Stimulated activated CD8-positive, alpha-beta memory T cell treated with anti-CD3 and anti-CD28 coated beads, Interleukin-12 subunit alpha, Interleukin-12 subunit beta, amount 100 ng/mL, for 24 hours (primary cell): ENCODE measurements around the gene MRPS18C.
A peak's percentile ranks its signal among the peaks of the same experiment; 100 is the strongest.
"Not testable (repeated sequence)": the region's sequence is repeated elsewhere in the genome, so short reads cannot be mapped to it uniquely, and the experiment has no call there.

ENCODE experiments used
- DNase-seq: peaks from one replicate; pipeline ENCODE4 v3.0.0-alpha.2; 2020; ENCODE audit errors: extremely low read depth

MRPS18C gene

DNA sequence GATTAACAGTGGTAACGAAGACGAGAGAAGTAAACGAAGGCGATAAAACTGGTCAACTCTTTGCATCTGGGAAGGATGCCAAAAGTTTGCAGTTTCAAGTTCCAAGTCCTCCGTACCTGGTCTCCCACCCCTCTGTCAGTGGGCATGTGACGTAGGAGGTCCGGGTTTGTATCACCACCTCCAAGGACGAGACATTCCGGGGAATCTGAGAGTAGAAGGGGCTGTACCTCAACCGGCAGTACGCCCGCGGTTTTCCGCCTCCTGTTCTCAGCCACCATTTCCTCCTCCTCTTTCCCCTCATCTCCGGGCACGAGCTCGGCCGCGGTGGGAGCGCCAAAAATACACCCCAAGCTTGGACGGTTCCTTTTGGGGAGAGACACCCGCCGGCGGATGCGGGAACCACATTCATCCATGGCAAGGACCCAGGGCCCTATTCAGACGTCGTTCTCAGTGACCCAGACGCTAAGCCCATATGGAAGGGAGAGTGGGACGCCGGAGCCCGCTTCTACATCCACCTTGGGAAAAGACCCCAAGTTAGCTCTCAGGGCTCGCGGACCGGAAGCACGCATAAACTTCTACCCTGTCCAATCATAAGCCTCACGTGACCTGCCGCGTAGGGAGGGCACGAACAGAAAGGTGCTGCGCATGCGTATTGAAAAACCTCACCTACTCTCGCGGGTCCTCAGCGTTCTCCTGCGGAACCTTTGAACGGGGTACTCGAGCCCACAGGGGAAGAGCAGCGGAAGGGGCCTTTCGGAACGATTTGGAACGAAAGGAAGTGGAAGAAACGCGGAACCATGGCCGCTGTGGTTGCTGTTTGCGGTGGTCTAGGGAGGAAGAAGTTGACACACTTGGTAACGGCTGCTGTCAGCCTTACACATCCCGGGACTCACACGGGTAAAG, at the start of gene MRPS18C, which contains the start of gene HELQ:
Gene MRPS18C (plus strand): TSS at position 778 of the 903 bp plus-strand sequence. CDS start 20 bp downstream, at position 798.
Gene HELQ (minus strand): TSS at position 543 of the 903 bp plus-strand sequence. CDS start 130 bp downstream, at position 413.
- peak; percentile 88 for DNase-seq

DNA sequence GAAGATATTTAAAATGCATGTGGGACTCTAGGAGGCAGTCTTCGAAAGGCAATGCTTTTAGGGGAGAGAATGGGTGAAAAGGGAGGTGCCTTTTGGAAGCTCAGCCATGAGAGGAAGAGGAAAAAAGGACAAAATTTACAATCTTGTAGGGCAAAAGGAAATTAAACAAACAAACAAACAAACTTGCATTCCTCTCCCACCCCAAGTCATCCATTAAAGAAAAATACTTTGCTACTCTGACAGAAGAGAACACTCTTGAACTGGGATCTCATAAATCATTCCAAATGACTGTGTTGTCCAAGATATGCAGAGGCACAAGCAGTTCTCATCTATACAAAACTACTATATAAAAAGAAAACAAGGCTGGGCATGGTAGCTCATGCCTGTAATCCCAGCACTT, 47.0 kb upstream of the MRPS18C start:
- no peak for DNase-seq

DNA sequence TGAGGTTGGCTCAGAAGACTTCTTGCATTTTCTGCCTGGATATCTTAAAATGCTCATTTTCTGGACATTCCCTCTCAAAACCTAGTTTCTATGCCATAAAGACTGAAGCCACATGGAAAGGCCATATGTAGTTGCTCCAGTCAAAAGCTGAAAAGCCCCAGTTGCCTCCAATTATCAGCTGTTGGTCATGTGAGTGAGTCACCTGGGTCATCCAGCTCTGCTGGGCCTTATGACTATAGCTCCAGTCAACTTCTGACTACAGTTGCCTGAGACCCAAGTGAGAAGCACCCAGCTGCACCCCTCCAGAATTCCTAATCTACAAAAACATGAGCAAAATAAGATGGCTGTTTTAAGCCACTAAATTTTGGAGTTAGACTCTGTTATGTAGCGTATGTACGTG, 42.2 kb upstream of the MRPS18C start:
- DNase-seq: no peak

DNA sequence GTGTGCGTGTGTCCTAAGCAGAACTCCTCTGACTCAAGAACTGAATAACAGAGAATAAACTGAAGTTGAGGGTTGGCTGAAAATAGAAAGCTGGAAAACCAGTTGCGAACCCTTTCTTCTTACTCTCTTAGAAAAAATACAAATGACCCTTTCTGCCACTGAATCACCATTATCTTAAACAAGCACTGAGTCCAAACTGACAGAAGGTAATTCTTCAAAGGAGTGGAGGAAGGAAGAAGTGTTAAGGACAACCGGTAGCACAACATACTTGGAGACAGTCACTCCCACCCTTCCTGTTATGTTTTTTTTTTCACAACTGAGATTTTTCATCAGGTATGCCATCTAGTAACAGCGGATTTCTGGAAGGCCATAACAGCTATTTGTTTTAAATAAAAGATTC, 38.3 kb upstream of the MRPS18C start:
- no peak for DNase-seq

DNA sequence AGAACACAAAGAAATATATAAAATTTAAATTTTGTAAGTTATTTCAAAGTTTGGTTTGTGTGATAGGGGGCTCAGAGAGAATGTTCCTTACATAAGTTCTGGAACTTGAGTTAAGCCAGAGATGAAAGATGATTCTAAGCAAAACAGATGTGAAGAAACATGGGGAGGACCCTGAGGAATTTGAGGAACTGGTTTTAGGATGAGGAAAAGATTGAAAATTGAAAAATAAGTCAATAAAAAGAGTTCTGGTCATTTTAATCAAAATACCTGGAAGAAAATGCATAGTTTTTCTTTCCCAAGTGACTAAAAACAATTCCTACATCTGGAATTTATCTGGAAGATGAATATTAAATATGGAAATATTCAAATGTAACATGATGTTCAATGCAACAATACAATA, 37.6 kb upstream of the MRPS18C start:
- DNase-seq: no peak

DNA sequence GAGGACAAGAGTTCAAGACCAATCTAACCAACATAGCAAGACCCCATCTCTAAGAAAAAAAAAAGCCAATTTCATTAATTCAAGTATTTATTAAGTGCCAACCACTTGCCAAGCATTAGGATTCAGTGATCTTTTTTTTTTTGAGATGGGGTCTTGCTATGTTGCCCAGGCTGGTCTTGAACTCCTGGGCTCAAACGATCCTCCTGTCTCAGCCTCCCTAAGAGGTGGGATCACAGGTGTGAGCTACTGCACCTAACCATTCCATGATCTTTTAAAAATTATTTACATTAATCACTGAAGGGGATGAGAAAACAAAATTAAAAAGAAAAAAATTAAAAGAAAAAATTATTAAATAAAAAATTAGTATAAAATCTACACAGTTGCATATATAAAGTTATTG, 24.7 kb upstream of the MRPS18C start:
- no peak for DNase-seq

DNA sequence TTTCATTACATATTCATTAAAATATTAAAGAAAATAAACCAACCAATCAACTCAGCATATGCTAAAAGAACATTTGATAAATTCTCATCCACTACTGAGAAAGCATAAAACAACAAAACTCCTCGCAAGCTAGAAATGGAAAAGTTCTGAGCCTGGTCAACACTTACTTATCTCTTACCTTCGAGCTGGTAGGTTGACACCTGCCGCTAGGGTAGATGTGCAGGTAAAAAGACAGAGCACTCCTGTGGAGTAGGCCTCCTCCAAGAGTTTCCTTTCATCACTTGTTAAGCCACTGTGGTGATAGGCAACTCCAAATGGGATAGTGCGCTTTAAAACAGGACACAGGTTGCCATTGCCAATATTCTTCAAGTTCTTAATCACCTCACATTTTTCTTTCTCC, 19.2 kb upstream of the MRPS18C start:
- DNase-seq: no peak

DNA sequence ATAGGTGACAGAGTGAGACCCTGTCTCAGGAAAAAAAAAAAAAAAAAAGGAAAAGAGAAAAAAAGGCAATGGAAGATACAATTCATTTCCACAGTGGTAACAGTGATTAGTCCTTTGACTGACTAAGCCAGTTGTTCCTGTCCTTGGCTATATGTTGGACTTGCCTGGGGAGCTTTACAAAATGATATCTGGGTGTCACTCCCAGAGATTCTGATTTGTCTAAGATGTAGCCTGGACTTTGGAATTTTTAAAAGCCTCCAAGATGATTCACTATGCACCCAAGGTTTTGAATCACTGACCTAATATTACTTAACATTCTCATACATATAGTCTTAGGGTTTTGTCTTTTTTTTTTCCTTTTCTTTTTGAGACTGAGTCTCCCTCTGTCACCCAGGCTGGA, 17.1 kb upstream of the MRPS18C start:
- no peak for DNase-seq

DNA sequence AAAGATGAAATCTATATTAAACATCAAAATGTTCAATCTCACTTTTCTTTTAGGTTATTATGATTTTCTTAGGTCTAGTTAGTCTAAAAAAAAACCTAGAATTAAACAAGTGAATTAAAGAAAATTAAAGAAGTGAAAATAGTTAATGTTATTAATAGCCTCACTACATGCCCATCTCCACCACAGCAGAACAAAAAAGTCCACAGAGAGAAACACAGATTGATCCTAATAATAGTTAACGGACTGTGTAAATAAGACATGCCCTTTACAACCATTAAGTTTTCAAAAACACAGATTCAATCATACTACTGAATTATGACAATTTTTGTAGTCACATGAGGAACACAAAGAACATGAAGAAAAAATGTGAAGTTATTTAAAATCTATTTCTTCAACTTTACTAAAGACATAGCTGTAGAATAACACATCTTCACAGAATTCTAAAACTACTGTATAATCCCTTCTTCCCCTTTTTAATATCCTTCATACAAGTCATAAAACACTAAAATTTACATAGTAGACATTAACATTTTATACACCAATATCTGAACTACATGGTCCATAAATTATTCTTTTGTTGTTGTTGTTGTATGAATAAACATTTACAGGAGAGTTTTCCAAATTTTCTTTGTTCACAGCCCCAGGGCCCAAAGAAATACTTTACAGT, 15.6 kb upstream of the MRPS18C start:
- no peak for DNase-seq

DNA sequence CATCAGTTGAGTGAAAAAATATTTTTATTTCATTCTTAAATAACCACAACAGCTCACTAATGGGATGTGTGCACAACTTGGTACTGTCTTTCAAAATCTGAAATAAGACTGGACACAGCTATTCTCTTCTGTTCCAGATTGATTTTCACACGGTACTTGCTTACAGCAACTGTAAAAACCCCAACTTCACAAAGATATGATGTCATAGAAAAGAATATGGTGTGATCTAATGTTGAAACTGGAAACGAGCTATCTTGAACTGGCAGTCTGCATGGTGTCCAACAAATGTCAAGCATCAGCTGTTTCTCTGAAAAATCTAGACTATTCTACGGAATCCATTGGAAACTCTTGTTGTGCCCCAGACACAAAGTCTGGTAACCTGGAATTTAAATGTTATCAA, 15.0 kb upstream of the MRPS18C start:
- DNase-seq: no peak

DNA sequence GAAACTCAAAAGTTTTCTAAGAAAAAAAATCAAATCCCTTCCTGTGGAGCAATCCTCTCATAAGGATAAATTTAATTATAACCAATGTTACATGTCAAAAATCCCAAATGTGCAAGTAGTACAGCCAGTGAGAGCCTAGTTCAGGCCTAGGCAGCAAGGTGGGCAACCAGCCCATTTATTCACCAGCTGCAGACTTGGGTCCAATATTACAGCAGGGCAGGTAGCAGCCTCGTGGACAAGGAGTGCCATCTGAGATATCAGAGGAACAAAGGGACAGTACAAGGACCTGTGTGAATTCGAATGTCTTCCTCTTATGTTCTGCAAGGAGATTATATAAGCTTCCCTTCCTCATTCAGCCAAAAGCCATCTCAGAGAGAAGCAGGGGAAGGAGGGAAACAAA, 6.8 kb upstream of the MRPS18C start:
- DNase-seq: no peak

DNA sequence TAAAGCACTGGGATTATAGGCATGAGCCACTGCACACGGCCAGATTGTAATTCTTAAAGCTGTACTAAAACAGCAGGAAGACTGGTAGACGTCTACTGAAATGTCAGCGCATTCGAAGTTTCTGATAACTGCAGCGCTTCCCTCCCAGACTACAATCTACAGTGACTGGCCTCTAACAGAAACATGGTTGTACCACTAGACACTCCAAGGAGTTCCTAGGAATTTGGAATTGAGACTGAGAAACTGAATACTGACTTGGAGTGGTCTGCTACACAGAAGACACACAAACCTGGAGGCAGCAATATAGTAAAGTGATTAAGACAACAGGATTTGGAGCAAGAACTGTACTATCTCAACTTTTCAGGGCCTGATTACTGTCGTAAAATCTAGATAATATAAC, 1.2 kb upstream of the MRPS18C start:
- no peak for DNase-seq

DNA sequence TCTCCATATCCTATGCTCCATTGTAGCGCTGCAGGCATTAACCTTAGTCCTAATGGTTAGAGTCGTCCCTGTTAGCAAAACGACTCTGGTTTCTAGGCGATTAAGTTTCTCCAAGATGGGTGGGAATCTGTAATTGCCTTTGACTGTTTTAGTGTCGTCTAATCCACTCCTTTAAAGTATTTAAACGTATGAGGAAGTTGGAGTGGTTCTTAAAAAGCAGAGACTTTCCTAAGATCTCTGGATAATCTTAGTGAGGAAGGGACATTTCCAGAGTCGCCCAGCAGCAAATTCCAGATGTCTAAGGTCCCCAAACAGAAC, 285 bp downstream of the MRPS18C start:
- DNase-seq: no peak

DNA sequence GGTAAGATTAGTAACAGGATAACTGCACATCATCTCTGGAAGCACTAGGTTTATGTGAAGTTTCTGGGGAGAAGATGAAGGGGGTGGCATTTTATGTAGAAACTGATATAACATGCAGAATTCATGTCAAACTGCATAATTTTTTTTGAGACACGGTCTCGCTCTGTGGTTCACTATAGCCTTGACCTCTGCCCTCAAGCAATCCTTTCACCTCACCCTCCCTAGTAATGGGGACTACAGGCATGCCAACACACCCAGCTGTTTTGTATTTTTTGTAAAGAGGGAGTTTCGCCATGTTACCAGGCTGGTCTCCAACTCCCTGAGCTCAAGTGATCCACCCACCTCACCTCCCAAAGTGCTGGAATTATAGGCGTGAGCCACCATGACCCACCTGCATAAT, 17.6 kb downstream of the MRPS18C start:
- DNase-seq: no peak

DNA sequence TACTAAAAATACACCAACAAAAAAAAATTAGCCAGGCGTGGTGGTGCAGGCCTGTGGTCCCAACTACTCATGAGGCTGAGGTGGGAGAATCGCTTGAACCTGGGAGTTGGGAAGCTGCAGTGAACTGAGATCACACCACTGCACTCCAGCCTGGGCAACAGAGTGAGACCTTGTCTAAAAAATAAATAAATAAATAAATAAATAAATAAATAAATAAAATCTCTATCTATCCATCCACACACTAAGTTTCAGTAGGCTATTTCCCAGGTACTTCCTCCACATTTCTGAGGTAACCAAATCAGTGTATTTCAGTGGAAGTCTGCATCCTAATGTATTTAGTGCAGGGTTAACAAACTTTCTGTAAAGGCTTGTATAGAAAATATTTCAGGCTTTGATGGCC, 18.1 kb downstream of the MRPS18C start:
- no peak for DNase-seq

DNA sequence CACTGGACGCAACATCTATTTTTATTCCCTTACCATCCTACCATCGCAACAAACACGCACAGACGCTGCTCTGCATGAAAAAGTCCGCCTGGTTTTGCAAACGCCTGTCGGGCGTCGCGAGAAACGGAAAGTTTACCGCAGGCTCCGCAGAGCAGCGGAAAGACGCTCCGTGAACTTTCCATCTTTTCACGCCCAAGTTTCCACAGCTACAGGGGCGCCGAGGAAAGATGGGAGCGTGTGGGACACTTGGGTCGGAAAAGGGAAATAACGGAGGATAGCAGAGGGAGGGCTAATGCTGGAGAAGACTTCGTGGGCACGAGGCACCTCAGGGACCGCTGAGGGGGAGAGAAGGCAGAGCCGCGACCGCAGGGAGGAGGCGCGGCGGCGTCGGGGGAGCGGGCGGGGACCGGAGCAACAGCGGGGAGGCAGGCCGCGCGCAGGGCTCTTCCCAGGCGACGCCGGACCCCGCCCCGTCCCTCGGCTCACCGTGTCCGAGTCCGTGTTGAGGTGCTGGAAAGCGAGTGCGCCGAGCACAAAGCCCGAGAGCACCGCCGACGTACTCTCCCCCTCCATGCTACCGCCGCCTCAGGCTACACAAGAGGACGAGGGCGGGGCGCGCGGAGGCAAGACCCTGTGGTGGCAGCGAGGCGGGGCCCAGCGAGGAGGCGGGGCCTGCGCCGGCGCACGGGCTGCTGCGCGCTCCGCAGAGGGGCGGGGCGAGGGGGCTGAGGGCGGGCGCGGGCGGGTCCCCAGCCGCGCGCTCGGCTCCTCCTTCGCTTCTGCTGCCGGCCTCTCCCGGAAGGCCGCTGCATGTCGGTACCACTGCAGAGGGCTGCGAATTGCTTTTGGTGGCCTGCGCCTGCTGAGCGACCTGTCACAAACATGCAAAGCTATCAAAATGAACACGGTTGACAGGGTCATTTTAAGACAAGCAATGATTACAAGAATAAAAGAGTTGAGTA, 28.9 kb downstream of the MRPS18C start, which contains the start of gene ABRAXAS1:
Gene ABRAXAS1 (minus strand): TSS at position 601 of the 962 bp plus-strand sequence. CDS start 28 bp downstream, at position 573.
- peak; percentile 89 for DNase-seq

DNA sequence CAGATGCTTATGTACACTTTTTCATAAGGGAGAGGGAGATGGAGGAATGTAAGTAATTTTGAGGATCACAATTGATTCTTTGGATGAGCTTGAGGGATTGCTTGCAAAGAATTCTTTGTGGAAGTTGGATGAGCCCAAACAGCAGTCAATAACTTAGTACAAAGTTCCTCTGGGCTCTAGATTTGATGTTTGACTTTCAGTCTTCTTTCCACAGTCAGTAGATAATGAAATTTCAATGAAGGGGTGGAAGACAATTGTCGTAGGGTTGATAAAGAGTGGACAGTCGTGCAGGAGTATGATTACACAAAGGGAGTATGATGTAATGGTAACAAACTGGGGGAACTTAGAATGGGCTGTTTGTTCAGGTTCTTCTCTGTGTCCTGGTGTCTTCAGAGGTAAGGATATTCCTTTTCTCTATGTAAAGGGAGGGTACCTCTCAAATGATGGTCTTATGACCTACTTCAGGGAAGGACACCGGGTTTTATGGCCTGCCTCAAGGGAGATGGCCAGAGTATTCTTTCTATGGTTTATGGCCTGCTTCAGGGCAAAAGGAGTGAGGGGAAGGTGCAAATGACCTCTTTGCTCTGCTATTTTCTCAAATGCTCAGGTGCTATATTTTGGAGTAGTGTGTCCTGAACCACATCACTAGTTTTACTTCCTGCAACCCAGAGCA, 30.7 kb downstream of the MRPS18C start:
- DNase-seq: no peak

DNA sequence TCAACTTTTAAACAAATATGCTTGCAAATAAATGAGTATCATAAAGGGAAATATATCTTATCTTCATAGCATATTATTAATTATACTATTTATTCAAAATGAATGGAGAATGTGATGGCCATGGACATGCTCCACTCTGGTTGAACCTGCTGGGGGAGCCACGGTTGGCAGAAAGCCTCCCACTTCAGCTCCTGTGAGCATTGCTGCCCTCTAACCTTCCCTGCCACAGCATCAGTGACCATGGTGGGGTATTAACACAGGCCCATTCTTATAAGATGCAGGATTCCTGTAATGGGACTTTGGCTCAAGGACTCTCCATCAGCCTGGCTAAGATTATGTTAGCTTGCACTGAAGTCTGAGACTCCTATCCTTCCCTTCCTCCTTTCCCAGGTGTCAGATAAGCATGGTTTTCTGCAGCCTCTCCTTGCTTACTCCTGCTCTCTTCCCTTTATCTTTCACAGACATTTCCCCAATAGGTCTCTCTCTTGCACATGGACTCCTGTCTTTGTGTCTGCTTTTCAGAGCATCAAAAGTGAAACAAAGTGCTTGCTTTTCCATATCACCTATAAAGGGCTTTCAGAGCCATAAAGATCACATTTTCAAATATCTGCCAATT, 34.0 kb downstream of the MRPS18C start:
- DNase-seq: no peak

DNA sequence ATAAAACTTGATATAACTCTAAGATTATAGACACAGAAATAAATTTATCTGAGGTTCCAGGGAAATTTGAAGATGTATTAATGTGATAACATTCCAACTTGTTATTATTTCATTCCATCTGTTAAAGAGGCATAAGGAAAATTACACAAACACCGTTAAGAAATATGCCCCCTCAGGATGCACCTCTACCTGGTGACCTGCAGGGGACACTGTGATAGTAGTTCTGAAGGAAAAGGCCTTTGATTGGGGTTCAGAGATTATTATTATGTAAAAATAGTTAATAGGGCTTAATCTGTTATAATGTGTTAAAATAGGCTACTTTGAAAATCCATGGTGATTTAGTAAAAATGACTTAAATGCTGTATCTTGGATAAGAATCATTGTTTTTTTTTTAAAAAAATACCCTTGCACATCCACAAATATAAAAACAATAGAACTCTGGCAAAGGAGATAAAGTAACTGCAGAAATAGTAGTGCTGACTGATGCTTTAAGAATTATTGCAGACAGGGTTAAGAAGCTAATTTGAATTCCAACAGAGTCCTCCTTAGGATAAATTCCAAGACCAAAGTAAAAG, 35.1 kb downstream of the MRPS18C start:
- DNase-seq: no peak

DNA sequence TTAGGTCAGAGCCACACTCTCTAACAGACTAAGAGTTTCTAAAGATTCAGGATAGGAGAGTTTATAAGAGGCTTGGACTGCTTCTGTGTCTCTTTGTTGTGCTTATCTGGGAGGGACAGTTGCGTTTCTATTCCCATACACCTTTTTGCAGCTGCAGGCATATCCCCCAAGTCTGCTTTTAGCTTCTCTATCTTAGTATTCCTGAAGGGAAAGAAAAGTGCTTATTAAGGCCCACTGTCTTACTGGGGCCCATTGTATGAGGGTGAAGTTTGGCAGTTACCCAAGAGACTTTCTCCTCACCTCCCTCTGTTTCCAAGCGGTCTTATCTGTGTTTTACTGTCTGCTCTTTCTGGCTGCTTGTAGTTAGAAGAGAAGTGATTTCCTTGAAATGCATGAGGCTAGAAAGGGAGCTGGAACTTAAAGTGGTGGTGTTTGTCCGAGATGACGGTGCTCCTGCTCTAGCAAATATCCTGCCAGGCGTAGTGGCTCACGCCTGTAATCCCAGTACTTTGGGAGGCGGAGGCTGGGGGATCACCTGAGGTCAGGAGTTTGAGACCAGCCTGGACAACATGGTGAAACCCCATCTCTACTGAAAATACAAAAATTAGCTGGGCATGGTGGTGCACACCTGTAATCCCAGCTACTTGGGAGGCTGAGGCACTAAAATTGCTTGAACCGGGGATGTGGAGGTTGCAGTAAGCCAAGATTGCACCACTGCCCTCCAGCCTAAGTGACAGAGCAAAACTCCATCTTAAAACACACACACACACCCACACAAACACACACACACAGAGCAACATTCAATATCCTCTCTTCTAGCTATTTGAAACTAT, 40.4 kb downstream of the MRPS18C start:
- not testable (repeated sequence) for DNase-seq
